Right lobe of liver (tissue), 4 donors: ENCODE measurements around the gene PMVK.

Experiments used
- POLR2A ChIP-seq: fragments of 450-650 bp; IDR thresholded peaks from one replicate; pipeline ENCODE4 v1.6.1; 2017; ENCODE audit warnings: antibody characterized with exemption, mild to moderate bottlenecking
- TF ChIP-seq, protein P1 (sequence below), 4 donors: fragments of 200-600 bp in 3 of 4; fragments of 450-650 bp in 1 of 4; IDR thresholded peaks; one replicate each; pipeline versions ENCODE4 v1.5.1 to v1.8.0; 2016 to 2022; ENCODE audit warnings: antibody characterized with exemption in 4 of 4, mild to moderate bottlenecking in 2 of 4
- donor health status: DM: no; HTN: no; CAD: no.
- donor health status: DM: no; HTN: no; CAD: no.
- donor health status: DM: no; HTN: yes; CAD: no.

GRCh38 chr1:154881820-154882535, 54.5 kb downstream of the PMVK start:
- no peak for TF ChIP-seq POLR2A
- TF ChIP-seq, protein P1, sequence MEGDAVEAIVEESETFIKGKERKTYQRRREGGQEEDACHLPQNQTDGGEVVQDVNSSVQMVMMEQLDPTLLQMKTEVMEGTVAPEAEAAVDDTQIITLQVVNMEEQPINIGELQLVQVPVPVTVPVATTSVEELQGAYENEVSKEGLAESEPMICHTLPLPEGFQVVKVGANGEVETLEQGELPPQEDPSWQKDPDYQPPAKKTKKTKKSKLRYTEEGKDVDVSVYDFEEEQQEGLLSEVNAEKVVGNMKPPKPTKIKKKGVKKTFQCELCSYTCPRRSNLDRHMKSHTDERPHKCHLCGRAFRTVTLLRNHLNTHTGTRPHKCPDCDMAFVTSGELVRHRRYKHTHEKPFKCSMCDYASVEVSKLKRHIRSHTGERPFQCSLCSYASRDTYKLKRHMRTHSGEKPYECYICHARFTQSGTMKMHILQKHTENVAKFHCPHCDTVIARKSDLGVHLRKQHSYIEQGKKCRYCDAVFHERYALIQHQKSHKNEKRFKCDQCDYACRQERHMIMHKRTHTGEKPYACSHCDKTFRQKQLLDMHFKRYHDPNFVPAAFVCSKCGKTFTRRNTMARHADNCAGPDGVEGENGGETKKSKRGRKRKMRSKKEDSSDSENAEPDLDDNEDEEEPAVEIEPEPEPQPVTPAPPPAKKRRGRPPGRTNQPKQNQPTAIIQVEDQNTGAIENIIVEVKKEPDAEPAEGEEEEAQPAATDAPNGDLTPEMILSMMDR (IDR thresholded peaks at IDR 0.05) = no peak
